Erythroblast (primary cell): Measurements from ENCODE around the gene TOX3.

ENCODE experiments used
- GATA1 ChIP-seq: IDR thresholded peaks from 2 replicates; pipeline ENCODE4 v1.6.1; 2011; ENCODE audit warnings: low read depth, mild to moderate bottlenecking, control low read depth, low read length, moderate library complexity
- POLR2A ChIP-seq: IDR thresholded peaks from 2 replicates; pipeline ENCODE4 v1.6.1; 2011; ENCODE audit warnings: mild to moderate bottlenecking, low read length

- TF ChIP-seq POLR2A: no peak
- TF ChIP-seq GATA1: no peak
These were observed 105.1 kb downstream of the TOX3 start for GRCh38 chr16:52441886-52442285.
